GM18861 (cell line): ENCODE results near the gene CHRNE.
"Not testable (repeated sequence)": the region's sequence is repeated elsewhere in the genome, so short reads cannot be mapped to it uniquely, and the experiment has no call there.

ENCODE experiments used
- ATAC-seq: cut with Tn5 transposase; IDR thresholded peaks from one replicate; pipeline ENCODE4 v1.9.1; 2021; ENCODE audit not compliant: unreplicated experiment

CHRNE gene

DNA sequence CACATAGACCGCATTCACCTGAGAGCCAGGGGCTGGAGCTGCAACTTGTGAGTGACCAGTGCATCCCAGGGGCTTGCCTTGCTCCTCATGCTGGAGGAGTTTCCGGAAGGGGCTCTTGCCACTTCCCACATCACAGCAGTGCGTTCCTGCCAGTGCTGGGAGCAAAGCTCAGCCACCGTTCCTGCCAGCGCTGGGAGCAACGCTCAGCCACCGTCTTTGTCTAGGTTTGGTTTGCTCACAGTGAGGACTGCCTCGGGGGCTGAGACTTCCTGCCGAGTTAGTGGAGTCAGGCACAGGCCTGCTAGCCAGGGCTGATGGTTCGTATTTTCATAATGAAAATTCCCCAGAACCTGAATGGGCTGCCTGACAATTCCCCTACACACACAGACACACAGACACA lies 5.4 kb upstream of the CHRNE start:
- no peak for ATAC-seq

DNA sequence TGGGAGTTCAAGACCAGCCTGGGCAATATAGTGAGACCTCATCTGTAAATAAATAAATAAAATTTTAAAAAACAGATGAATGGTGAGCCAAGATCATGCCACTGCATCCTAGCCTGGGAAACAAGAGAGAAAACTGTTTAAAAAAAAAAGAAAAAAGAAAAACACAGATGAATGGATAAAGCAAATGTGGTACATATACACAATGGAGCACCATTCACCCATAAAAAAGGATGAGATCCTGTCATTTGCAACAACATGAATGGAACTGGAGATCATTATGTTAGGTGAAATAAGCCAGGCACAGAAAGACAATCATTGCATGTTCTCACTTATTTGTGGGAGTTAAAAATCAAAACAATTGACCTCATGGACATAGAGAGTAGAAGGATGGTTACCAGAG lies 3.7 kb upstream of the CHRNE start:
- ATAC-seq, result not testable (repeated sequence)

DNA sequence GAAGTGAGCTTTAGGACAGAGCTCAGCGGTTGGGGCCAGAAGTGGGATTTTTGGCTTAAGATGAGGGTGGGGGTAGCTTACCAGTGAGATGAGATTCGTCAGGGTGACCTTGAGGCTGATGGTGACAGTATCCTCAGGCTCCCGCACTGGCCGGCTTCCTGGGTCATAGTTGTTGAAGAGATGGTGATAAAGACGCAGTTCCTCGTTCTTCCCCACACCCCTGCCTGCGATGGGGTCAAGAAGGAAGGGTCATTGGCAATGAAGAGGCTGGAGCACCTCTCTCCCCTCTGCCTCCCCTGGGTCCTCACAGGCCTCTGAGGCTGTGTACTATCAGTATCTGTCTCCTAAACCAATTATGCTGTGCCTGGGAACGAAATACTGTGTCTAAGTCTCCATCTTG lies 358 bp downstream of the CHRNE start:
- ATAC-seq, result no peak

DNA sequence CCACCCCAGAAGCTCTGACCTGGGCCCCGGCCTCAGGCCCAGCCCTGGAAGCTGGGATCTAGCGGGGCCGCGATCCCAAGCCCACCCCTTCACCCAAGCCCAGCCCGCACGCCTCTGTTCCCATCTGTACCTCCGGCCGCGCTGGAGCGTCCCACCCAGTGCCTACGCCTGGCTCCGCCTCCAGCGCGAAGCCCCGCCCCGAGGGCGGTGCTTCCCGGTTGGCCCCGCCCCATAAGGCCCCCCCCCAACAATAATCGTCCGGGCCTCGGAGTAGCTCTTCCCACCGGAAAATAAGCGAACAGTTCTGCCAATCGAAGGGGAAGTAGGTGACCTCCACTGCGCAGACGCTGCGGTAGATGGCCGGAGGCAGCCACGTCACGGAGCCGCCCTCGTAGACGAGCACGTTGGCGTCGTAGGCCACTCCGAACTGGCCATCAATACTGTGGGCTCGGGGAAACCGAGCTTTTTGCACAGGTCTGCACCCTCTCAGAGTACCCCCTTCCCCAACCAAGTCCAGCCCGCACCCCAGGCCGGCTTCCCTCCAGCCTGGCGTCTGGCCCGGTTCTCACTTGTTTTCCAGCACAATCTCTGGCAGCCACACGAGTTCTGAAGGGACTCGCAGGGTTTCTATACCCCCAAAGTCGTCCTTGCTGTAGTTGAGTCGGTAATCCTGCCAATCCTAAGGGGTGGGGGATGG lies 1.1 kb downstream of the CHRNE start:
- no peak for ATAC-seq

DNA sequence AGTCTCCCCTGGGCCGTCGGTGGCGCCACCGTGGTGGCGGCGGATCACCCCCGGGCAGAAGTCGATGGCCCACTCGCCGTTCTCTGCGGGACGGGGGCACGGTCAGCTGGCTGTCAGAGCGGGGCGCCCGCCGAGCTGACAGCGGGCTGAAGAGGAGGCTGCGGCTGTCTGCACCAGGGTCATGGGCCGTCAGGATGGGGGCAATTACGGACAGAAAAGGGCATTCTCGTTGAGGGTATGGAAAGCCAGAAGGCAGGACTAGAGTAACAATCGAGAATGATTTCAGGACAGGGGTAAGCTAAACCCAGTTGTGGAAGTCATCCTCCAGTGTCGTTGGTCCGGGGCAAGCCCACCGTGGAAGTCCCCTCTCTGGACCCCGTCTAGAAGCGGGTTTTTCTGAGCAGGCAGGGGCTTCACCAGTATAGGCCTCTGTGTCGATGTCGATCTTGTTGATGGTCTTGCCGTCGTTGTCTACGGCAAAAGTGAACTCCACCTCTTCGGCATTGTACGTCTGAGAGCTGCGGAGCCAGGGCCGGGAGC lies 1.7 kb downstream of the CHRNE start:
- ATAC-seq, result no peak

DNA sequence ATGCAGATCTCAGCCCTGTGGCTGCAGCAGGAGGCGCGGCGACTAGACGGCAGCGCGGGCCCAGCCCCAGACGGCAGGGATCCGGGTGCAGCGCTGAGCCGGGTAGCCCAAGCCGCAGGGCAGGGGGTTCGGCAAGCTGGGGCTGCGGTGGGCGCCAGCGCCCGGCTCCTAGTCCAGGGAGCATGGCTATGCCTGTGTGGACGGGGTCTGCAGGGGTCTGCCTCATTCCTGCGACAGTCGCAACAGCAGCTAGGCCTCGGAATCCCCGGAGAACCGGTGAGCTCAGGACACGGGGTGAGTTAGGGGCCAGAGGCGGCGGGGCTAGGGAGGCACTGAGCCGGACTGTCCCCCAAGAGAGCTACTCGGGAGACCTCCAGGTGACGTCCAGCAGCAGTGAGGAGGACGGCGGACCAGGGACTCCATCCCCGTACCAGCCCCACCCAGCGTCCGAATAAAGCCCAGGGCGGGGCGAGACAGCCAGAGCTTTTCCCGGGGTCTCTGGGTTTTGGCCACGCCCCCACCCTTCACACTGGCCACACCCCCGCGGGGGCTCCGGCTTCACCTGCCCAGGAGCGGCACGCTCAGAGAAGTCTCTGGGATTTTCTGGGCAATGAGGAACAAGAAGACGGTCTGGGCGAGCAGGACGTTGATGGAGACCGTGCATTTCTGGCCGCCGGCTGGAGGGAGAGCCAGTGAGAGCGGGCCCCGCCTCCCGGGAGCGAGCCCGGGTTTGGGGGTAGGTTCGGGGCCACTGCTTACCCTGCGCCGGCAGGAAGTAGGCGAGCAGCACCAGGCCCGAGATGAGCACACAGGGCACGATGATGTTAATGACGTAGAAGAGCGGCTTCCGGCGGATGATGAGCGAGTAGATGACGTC lies 2.4 kb downstream of the CHRNE start:
- no peak for ATAC-seq

DNA sequence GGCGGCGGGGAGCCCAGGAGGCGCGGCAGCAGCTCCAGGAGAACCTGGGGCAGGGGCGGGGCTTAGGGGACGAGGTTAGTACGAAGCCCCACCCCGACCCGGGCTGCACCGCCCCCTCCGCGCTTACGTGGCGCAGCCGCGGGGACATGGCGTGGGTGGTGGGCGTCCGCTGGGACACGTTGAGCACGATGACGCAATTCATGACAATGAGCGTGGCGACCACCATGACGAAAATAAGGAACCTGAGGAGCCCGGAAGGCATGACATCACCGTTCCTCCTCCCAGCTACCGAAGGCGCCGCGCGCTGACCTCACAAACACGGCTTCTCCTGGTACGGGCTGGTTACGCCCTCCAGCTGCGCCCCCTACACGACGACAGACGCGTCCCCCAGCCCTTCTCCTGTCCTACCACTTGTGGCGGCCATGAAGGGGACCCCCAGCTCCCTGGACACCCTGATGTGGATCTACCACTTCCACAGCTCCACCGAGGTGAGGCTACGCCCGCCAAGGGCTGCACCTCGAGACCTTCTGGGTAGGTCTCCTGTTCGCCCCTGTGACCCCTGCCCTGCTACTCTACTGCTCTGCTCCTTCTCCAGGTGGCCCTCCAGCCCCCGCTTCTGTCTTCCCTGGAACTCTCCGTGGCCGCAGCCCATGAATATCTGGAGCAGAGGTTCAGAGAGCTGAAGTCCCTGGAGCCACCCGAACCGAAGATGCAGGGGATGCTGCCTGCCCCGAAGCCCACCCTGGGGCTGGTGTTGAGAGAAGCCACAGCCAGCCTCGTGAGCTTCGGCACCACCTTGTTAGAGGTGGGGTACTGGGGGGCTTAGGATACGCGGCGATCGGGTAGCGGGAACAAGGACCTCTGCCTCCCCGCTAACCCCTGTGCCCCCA lies 3.3 kb downstream of the CHRNE start, which contains the start of gene C17orf107:
Gene C17orf107, plus strand, starts transcription at position 196 of the 890 bp plus-strand sequence. Its CDS starts 227 bp downstream, at position 423.
- ATAC-seq, result no peak

DNA sequence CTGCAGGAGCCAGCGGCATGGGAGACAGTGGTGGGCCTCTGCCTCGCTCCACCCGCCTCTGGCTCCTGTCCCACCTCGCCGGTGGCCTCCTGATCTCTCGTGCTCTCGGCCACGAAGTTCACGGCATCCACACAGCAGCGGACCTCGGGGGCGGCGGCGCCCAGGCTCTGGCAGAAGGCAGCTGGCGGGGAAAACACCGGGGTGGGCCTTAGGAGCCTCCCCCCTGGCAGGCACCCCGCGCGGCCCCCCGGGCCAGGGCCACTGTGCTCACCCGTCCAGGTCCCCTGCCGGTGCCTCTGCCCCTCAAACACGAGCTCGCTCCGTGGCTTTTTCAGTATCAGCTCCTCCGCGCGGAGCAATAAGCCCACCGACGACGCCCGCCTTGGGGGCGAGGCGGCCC lies 4.0 kb downstream of the CHRNE start:
- no peak for ATAC-seq

DNA sequence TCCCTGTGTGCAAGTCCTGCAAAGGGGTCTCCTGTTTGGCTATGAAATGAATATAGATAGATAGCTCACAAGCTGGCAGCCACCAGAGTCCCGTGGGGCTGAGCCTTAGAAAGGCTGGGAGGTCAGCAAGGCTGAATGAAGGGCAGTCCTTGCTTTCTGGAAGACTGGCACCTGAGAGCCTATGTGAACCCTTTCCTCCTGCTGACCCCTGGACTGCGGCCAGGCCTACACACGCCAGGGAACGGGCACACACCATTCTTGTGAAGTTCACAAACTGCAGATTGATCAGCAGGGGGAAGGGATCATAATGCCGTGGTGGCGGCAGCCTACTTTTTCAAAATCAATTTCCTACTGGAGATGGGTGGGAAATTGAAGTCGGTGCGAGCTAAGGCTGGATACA lies 4.5 kb downstream of the CHRNE start:
- ATAC-seq, result no peak

DNA sequence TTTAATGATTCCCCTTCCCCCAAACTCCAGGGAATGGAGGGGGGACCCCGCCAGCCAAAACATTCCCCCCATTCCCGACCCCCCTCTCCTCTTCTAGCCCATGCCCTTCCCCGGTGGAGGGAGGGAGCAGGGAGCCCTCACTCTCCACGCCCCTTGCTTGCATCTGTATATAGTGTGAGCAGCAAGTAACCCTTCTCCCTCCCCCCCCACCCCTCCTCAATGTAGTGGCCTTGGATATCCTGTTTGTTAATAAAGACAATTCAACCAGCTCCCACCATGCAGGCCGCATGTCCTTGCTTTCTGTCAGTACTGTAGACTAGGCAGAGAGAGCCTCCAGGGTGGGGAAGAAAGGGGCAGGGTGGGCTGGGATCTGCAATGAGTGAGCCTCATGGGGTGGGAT lies 5.1 kb downstream of the CHRNE start:
- no peak for ATAC-seq

DNA sequence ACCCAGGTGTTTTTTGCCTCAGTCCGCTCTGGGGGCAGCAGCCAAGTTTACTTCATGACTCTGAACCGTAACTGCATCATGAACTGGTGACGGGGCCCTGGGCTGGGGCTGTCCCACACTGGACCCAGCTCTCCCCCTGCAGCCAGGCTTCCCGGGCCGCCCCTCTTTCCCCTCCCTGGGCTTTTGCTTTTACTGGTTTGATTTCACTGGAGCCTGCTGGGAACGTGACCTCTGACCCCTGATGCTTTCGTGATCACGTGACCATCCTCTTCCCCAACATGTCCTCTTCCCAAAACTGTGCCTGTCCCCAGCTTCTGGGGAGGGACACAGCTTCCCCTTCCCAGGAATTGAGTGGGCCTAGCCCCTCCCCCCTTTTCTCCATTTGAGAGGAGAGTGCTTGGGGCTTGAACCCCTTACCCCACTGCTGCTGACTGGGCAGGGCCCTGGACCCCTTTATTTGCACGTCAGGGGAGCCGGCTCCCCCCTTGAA lies 5.7 kb downstream of the CHRNE start:
- ATAC-seq, result no peak

DNA sequence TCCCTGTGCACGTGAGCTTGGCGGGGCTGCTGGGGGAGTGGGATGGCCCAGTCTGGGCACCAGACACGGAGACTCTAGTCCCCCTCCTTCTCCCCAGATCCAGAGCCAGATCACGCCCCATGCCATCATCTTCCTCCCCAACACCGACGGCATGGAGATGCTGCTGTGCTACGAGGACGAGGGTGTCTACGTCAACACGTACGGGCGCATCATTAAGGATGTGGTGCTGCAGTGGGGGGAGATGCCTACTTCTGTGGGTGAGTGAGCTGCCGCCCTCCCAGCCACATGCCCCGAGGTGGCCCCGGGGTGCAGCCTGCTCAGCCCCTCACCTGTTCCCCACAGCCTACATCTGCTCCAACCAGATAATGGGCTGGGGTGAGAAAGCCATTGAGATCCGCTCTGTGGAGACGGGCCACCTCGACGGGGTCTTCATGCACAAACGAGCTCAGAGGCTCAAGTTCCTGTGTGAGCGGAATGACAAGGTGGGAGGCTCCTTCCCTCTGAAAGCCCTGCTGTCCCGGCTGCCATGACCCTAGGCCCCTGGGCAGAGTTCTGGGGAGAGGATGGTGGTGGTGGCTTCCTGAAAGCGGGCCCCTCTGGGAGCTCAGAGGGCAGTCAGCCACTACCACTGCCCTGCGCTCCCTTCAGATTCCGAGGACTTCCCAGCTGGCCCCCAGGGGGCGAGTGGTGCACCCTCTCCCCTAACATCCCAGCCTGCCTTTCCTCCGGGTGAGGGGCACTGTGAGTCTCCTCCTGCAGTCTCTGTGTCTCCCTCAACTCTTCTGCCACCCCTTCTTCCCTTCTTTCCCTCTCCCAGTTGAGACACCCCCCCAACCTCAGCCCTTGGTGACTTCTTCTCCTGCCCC lies 6.3 kb downstream of the CHRNE start:
- ATAC-seq, result no peak

DNA sequence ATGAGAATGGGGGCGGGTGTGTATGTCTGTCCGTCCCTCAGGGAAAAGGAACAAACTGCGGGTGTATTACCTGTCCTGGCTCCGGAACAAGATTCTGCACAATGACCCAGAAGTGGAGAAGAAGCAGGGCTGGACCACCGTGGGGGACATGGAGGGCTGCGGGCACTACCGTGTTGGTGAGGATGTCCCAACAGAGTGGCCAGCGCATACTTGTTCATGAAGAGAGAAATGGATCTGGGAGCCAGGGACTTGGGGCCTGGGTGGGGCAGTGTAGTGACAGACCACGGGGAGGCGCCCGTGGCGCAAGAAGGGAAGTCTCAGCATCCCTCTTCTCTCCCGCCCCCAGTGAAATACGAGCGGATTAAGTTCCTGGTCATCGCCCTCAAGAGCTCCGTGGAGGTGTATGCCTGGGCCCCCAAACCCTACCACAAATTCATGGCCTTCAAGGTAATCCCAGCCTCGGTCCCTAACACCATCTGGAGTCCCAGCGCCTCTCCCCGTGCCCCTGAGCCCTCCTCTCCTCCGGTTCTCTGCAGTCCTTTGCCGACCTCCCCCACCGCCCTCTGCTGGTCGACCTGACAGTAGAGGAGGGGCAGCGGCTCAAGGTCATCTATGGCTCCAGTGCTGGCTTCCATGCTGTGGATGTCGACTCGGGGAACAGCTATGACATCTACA lies 7.1 kb downstream of the CHRNE start:
- no peak for ATAC-seq

DNA sequence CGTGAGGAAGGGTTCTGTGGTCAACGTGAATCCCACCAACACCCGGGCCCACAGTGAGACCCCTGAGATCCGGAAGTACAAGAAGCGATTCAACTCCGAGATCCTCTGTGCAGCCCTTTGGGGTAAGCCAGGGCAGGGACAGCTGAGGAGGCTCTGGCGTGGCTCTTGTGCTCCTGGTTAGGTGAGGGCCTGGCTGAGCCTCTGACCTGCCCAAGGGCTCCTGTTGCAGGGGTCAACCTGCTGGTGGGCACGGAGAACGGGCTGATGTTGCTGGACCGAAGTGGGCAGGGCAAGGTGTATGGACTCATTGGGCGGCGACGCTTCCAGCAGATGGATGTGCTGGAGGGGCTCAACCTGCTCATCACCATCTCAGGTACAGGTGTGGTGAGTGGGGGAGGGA lies 7.8 kb downstream of the CHRNE start:
- ATAC-seq, result no peak

DNA sequence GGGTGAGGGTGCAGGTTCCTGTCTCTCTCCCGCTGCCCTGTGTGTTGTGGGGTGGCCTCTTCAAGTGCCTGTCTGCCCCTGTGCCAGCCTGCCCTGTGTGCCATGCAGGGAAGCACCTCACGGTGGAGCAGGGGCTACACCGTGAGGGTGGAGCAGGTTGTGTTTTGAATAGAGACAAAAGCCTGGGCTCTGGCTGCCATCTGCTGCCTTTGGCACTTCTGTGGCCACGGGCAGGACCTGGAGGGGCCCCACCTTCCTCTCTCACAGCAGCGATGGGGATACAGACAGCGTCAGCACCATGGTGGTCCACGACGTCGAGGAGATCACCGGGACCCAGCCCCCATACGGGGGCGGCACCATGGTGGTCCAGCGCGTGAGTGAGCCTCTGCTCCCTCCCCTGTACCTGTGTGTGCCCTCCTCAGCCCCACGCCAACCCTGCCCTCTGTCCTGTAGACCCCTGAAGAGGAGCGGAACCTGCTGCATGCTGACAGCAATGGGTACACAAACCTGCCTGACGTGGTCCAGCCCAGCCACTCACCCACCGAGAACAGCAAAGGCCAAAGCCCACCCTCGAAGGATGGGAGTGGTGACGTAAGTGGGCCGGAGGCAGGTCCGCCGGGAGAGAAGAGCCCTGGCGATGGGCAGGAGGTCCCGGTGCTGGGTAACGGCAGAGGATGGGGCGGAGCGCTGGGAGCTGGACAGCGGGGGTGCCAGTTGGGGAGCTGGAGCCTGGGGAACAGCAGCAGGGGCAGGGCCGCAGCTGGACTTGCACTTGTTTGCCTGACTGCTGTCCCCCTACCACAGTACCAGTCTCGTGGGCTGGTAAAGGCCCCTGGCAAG lies 9.0 kb downstream of the CHRNE start:
- no peak for ATAC-seq

DNA sequence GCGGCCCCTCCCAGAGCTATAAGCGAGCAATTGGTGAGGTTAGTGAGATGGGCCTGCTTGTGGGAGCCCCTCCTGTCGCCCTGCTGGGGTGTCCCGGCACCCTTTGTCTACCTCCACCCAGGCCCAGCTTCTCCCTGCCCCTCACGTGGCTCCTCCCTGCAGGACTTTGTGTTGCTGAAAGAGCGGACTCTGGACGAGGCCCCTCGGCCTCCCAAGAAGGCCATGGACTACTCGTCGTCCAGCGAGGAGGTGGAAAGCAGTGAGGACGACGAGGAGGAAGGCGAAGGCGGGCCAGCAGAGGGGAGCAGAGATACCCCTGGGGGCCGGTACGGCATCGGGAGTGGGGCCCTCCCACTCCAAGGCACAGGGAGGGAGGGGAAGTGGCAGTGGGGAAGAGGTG lies 9.6 kb downstream of the CHRNE start:
- no peak for ATAC-seq

DNA sequence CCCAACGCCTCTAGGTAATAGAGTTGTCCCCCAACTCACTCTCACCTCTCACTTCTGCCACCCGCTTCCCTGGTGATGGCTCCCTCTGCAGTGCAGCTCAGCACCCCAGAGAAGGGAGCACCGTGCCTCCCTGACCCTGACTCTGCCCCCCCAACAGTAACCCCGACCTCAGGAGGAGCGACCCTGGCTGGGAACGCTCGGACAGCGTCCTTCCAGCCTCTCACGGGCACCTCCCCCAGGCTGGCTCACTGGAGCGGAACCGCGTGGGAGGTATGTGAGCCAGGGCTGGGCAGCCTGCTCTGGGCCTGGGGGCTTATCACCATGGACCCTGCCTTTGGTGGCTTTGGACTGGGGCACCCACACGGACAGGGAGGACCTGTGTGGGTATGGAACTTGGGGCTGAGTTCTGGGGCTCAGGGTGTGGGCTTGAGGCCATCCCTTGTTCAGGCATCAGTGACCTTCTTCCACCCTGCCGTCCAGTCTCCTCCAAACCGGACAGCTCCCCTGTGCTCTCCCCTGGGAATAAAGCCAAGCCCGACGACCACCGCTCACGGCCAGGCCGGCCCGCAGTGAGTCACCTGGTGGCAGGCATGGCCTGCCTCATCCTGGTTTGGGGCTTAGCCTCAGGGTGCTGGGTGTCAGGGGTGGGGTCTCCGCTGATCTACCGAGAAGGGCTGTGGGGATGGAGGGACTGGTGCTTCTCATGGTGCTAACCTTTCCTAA lies 10.2 kb downstream of the CHRNE start:
- no peak for ATAC-seq
